H1 (cell line): ENCODE measurements around the gene MIPEP. TPM values are rescaled to one million over a fixed set of nuclear protein-coding genes. Genes with fewer than 3 reads are reported as not detected.

Experiments
- ASH2L ChIP-seq: fragments of 200-600, 300-600 bp; sonication (generic); IDR thresholded peaks from one replicate; pipeline ENCODE4 v1.7.1; 2017; ENCODE audit warnings: low read length
- EGR1 ChIP-seq: IDR thresholded peaks from 2 replicates; pipeline ENCODE4 v1.6.1; 2011; ENCODE audit warnings: low read depth, low read length, borderline replicate concordance
- POU5F1 ChIP-seq: IDR thresholded peaks from 2 replicates; pipeline ENCODE4 v1.6.1; 2011; ENCODE audit warnings: low read depth, mild to moderate bottlenecking, low read length, moderate library complexity
- RNF2 ChIP-seq: fragments of 200-900, 300-1000 bp; sonication (generic); IDR thresholded peaks from 2 replicates; pipeline ENCODE4 v1.7.1; 2016; ENCODE audit warnings: borderline replicate concordance, low read depth, mild to moderate bottlenecking, antibody characterized with exemption, low read length; ENCODE audit not compliant: poor library complexity, severe bottlenecking; ENCODE audit errors: missing control alignments
- SIRT6 ChIP-seq: IDR thresholded peaks from one replicate; pipeline ENCODE4 v1.7.1; 2012; ENCODE audit warnings: low read length, inconsistent platforms
- SRF ChIP-seq: IDR thresholded peaks from 2 replicates; pipeline ENCODE4 v1.6.1; 2011; ENCODE audit warnings: mild to moderate bottlenecking, low read depth, low read length, moderate library complexity
- polyA plus RNA-seq, 7 experiments: library from polyadenylated mRNA; depleted of rRNA in 3 of 7; stranded (reverse) in 5 of 7; unstranded in 2 of 7; fragments of >200 nt in 5 of 7; fragments of 200-250 nt in 2 of 7; gene quantifications; 1 replicate in 5 of 7; 2 replicates in 1 of 7; 4 replicates in 1 of 7; pipeline versions ENCODE4 v1.2.1 to v1.2.3, GENCODE V29; 2011 to 2013; ENCODE audit warnings: missing spikeins in 2 of 7, mixed read lengths in 2 of 7
- total RNA-seq: library from RNA; stranded (reverse); fragmentation: NEBNext Ultra II Directional; extraction: Animal tissue kit (Norgen Biotek cat#: 25700); gene quantifications from 2 replicates; pipeline ENCODE4 v1.2.1, GENCODE V29; 2021

The MIPEP gene
- total and polyA plus RNA-seq, 2 of the 8 experiments (the other 6 are each of a cell fraction or from before 2014, with no cell fraction given), result 24.0 to 24.2 TPM

GRCh38 chr13:23749288-23749873 lies 139.8 kb downstream of the MIPEP start (continued):
- TF ChIP-seq POU5F1, result no peak
- no peak for TF ChIP-seq EGR1
- no peak for TF ChIP-seq RNF2
- no peak for TF ChIP-seq SRF
- no peak for TF ChIP-seq SIRT6
- no peak for TF ChIP-seq ASH2L
- TF ChIP-seq, all 59 proteins: peak for 0
